K562 (cell line): ENCODE data around the gene LIN28A. TPM values are rescaled to one million over a fixed set of nuclear protein-coding genes. Genes with fewer than 3 reads are reported as not detected.

Experiments used
- ARID2 ChIP-seq: fragments of 450-650 bp; IDR thresholded peaks from 2 replicates; pipeline ENCODE4 v1.6.1; 2017; ENCODE audit warnings: antibody characterized with exemption, mild to moderate bottlenecking
- CBFA2T3 ChIP-seq: fragments of 450-650 bp; IDR thresholded peaks from 2 replicates; pipeline ENCODE4 v1.6.1; 2017
- CTCFL ChIP-seq: IDR thresholded peaks from 2 replicates; pipeline ENCODE4 v1.6.1; 2011; ENCODE audit warnings: borderline replicate concordance, low read depth, mild to moderate bottlenecking, moderate library complexity, low read length; ENCODE audit not compliant: insufficient read depth, poor library complexity, severe bottlenecking
- DEAF1 ChIP-seq: fragments of 450-650 bp; formaldehyde crosslinking; IDR thresholded peaks from 2 replicates; pipeline ENCODE4 v1.4.0; 2020; ENCODE audit warnings: mild to moderate bottlenecking, moderate library complexity
- ELK3 ChIP-seq: fragments of 450-650 bp; formaldehyde crosslinking; IDR thresholded peaks from 2 replicates; pipeline ENCODE4 v1.4.0; 2020; ENCODE audit warnings: mild to moderate bottlenecking
- FOXP1 ChIP-seq: sonication (generic); formaldehyde crosslinking; IDR thresholded peaks from 2 replicates; pipeline ENCODE4 v1.8.0; 2022; ENCODE audit warnings: mild to moderate bottlenecking, missing genetic modification reagents
- GABPB2 ChIP-seq: fragments of 250-450 bp; sonication (Bioruptor Pico); conservative IDR thresholded peaks from 2 replicates; pipeline ENCODE4 v1.5.1; 2021; ENCODE audit warnings: mild to moderate bottlenecking
- KAT7 ChIP-seq: sonication (generic); formaldehyde crosslinking; IDR thresholded peaks from 2 replicates; pipeline ENCODE4 v1.8.0; 2022; ENCODE audit warnings: missing genetic modification reagents, mild to moderate bottlenecking, borderline replicate concordance
- KAT8 ChIP-seq: fragments of 450-650 bp; IDR thresholded peaks from 2 replicates; pipeline ENCODE4 v1.6.1; 2016; ENCODE audit warnings: low read depth, mild to moderate bottlenecking
- MCM3 ChIP-seq: fragments of 450-650 bp; IDR thresholded peaks from 2 replicates; pipeline ENCODE4 v1.6.1; 2016
- MECOM ChIP-seq: fragments of 250-450 bp; sonication (Bioruptor Pico); IDR thresholded peaks from 2 replicates; pipeline ENCODE4 v1.8.0; 2022; ENCODE audit warnings: inconsistent platforms
- MYNN ChIP-seq, 2 experiments: sonication (generic); formaldehyde crosslinking in 1 of 2; IDR thresholded peaks; 2 replicates each; pipeline versions ENCODE4 v1.5.0 to v1.6.1; 2016 to 2020; ENCODE audit warnings: antibody characterized with exemption in 1 of 2, missing genetic modification reagents in 1 of 2
- NFIC ChIP-seq: fragments of 450-650 bp; IDR thresholded peaks from 2 replicates; pipeline ENCODE4 v1.6.1; 2017; ENCODE audit warnings: mild to moderate bottlenecking, inconsistent platforms
- PHB ChIP-seq: fragments of 250-450 bp; sonication (Bioruptor Pico); IDR thresholded peaks from 2 replicates; pipeline ENCODE4 v1.5.0; 2021
- RBM15 ChIP-seq: fragments of 200-400 bp; formaldehyde crosslinking; IDR thresholded peaks from 2 replicates; pipeline ENCODE4 v1.6.1; 2018; ENCODE audit warnings: mild to moderate bottlenecking, low read length, moderate library complexity; ENCODE audit not compliant: insufficient read depth
- SIX5 ChIP-seq, 2 experiments: IDR thresholded peaks; 2 replicates each; pipeline ENCODE4 v1.6.1; 2011; ENCODE audit warnings: low read length in 2 of 2, borderline replicate concordance in 1 of 2, low read depth in 1 of 2, mild to moderate bottlenecking in 1 of 2, moderate library complexity in 1 of 2; ENCODE audit not compliant: insufficient read depth in 1 of 2
- SPI1 ChIP-seq: IDR thresholded peaks from 2 replicates; pipeline ENCODE4 v1.6.1; 2011; ENCODE audit warnings: low read depth, low read length, control low read depth, borderline replicate concordance
- TCF7 ChIP-seq: sonication (generic); IDR thresholded peaks from 2 replicates; pipeline ENCODE4 v1.6.1; 2016; ENCODE audit warnings: antibody characterized with exemption, borderline replicate concordance
- TCFL5 ChIP-seq: fragments of 250-450 bp; sonication (Bioruptor Pico); conservative IDR thresholded peaks from 2 replicates; pipeline ENCODE4 v1.6.1; 2021; ENCODE audit warnings: mild to moderate bottlenecking, moderate library complexity, matching md5 sums
- ZNF165 ChIP-seq: fragments of 250-450 bp; sonication (Bioruptor Pico); IDR thresholded peaks from 2 replicates; pipeline ENCODE4 v1.4.0; 2020; ENCODE audit warnings: borderline replicate concordance
- ZNF561 ChIP-seq: fragments of 450-650 bp; formaldehyde crosslinking; conservative IDR thresholded peaks from 2 replicates; pipeline ENCODE4 v1.4.0; 2020; ENCODE audit warnings: mild to moderate bottlenecking, moderate library complexity
- ZNF583 ChIP-seq: fragments of 250-450 bp; sonication (Bioruptor Pico); IDR thresholded peaks from 2 replicates; pipeline ENCODE4 v1.4.0; 2020
- ZNF707 ChIP-seq: fragments of 250-450 bp; sonication (Bioruptor Pico); conservative IDR thresholded peaks from 2 replicates; pipeline ENCODE4 v1.8.0; 2022; ENCODE audit warnings: inconsistent platforms, mild to moderate bottlenecking, moderate library complexity
- polyA plus RNA-seq, 8 experiments: library from polyadenylated mRNA; depleted of rRNA in 4 of 8; stranded (reverse) in 5 of 8; unstranded in 3 of 8; fragments of >200 nt; fragmentation: Nextera tagmentation in 2 of 8; fragmentation: Illumina TruSeq in 1 of 8; extraction: Ambion mirVana in 2 of 8; extraction: Trizol in 1 of 8; gene quantifications; 2 replicates each; pipeline versions ENCODE4 v1.2.1 to v1.2.3, GENCODE V29; 2011 to 2014; ENCODE audit warnings: inconsistent platforms in 1 of 8, missing spikeins in 1 of 8
- total RNA-seq, 7 experiments: library from RNA; depleted of rRNA in 6 of 7; stranded (reverse); fragments of >200 nt in 6 of 7; fragmentation: Illumina TruSeq in 2 of 7; extraction: Trizol in 2 of 7; gene quantifications; 2 replicates each; pipeline versions ENCODE4 v1.2.1 to v1.2.3, GENCODE V29; 2011 to 2021; ENCODE audit warnings: low replicate concordance in 1 of 7

Gene LIN28A
- total and polyA plus RNA-seq, 9 of the 15 experiments (the other 6 are each of a cell fraction or from before 2014, with no cell fraction given), result 0.80 to 5.4 (median 3.9) TPM

GRCh38 chr1:26363549-26364448, 46.8 kb upstream of the LIN28A start (continued):
- TF ChIP-seq MECOM (CRISPR knock-in tag) (no peak), KAT7 (CRISPR knock-in tag) (no peak; the same call in 1 of the 2 replicates), TCFL5 (CRISPR knock-in tag) (no peak), CBFA2T3 (0 out of 2 replicates have a peak, but pooled peaks have one; percentile 6), ZNF561 (CRISPR knock-in tag) (no peak), CTCFL (peak; percentile 86), KAT8 (no peak), PHB (CRISPR knock-in tag) (no peak), DEAF1 (CRISPR knock-in tag) (peak; percentile 94), SPI1 (no peak), GABPB2 (CRISPR knock-in tag) (no peak), ELK3 (CRISPR knock-in tag) (no peak), RBM15 (no peak), ARID2 (no peak; the same call in 1 of the 2 replicates), MYNN (IDR thresholded peaks at IDR 0.05) (no peak), MYNN (CRISPR knock-in tag; IDR thresholded peaks at IDR 0.05) (no peak), TCF7 (no peak), FOXP1 (CRISPR knock-in tag) (no peak), ZNF707 (CRISPR knock-in tag) (no peak), SIX5 (IDR thresholded peaks at IDR 0.05; ENCODE audit: borderline replicate concordance in 1 of 2, insufficient read depth in 1 of 2, low read depth in 1 of 2, low read length in 2 of 2) (no peak), ZNF583 (no peak), NFIC (no peak), MCM3 (no peak), ZNF165 (no peak)
